Glutamatergic neuron (in vitro differentiated cells): ENCODE data around the gene BCAN. TPM values are rescaled to one million over a fixed set of nuclear protein-coding genes. Genes with fewer than 3 reads are reported as not detected.

Source experiments
- DNase-seq: peaks from one replicate; pipeline ENCODE4 v3.0.0; 2022
- H3K27ac Mint-ChIP-seq: one replicate; pipeline ENCODE4 v1.8.0; 2020; ENCODE audit warnings: mild to moderate bottlenecking, mixed read lengths, inconsistent platforms; ENCODE audit not compliant: unreplicated experiment
- H3K27me3 Mint-ChIP-seq: one replicate; pipeline ENCODE4 v1.8.0; 2020; ENCODE audit warnings: mild to moderate bottlenecking, moderate library complexity, mixed read lengths, inconsistent platforms; ENCODE audit not compliant: unreplicated experiment
- H3K36me3 Mint-ChIP-seq: one replicate; pipeline ENCODE4 v1.8.0; 2020; ENCODE audit warnings: mild to moderate bottlenecking, mixed read lengths, inconsistent platforms; ENCODE audit not compliant: unreplicated experiment
- H3K4me1 Mint-ChIP-seq: one replicate; pipeline ENCODE4 v1.8.0; 2020; ENCODE audit warnings: mild to moderate bottlenecking, low read depth, mixed read lengths, inconsistent platforms; ENCODE audit not compliant: unreplicated experiment
- H3K4me3 Mint-ChIP-seq: one replicate; pipeline ENCODE4 v1.8.0; 2020; ENCODE audit warnings: mild to moderate bottlenecking, mixed read lengths, inconsistent platforms; ENCODE audit not compliant: unreplicated experiment
- H3K9me3 Mint-ChIP-seq: one replicate; pipeline ENCODE4 v1.8.0; 2020; ENCODE audit warnings: mild to moderate bottlenecking, moderate library complexity, mixed read lengths, inconsistent platforms; ENCODE audit not compliant: unreplicated experiment
- CTCF ChIP-seq: fragments of 200-600 bp; sonication (generic); IDR thresholded peaks from one replicate; pipeline ENCODE4 v1.5.0; 2021; ENCODE audit not compliant: partially characterized antibody, unreplicated experiment
- total RNA-seq: library from RNA; stranded (reverse); fragmentation: NEBNext Ultra II Directional; extraction: Animal tissue kit (Norgen Biotek cat#: 25700); gene quantifications from one replicate; pipeline ENCODE4 v1.2.1, GENCODE V29; 2021; ENCODE audit not compliant: unreplicated experiment

Gene BCAN
- total RNA-seq, 1 donor from 2014 or later = 10.3 TPM

- H3K36me3 Mint-ChIP-seq = peaks cover 5% of the 10 kb centered on the region
- no peak overlapping the region for H3K27ac Mint-ChIP-seq
- peak overlapping the region; percentile 3 for H3K4me3 Mint-ChIP-seq
- peaks cover 7% of the 10 kb centered on the region for H3K9me3 Mint-ChIP-seq
- peaks cover 19% of the 10 kb centered on the region for H3K27me3 Mint-ChIP-seq
- no peak for TF ChIP-seq CTCF
- no peak for DNase-seq
- H3K4me1 Mint-ChIP-seq = peaks cover 44% of the 10 kb centered on the region
Measured at GRCh38 chr1:156643778-156644092, 1.8 kb downstream of the BCAN start.

- TF ChIP-seq CTCF = no peak
- Mint-ChIP-seq H3K4me3 (no peak overlapping the region), H3K27me3 (peaks cover 21% of the 10 kb centered on the region), H3K4me1 (peaks cover 40% of the 10 kb centered on the region), H3K36me3 (peaks cover 5% of the 10 kb centered on the region), H3K9me3 (peaks cover 7% of the 10 kb centered on the region), H3K27ac (no peak overlapping the region)
- DNase-seq = no peak
Measured at GRCh38 chr1:156644146-156644545, 2.2 kb downstream of the BCAN start.

DNA sequence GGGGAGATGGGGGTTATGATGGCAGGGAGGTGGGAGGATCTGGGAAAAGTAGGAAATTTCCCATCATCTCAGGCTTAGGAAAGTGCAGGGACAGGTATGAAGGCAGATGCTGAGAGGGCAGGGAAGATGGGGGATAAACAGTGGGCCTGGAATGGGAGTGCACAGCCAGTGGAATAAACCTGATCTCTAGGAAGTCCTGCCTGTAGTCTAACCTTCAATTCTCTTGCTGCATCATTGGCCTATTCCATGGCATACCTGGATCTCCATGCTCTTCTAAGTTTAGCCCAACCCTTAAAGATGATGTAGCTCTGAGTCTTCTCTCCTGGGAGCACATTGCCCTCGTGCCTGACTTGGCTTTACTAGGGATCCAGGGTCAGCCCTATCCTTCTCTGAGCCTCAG is 2.7 kb downstream of the BCAN start:
- no peak overlapping the region for H3K4me3 Mint-ChIP-seq
- peaks cover 23% of the 10 kb centered on the region for H3K27me3 Mint-ChIP-seq
- TF ChIP-seq CTCF = no peak
- DNase-seq = no peak
- peaks cover 5% of the 10 kb centered on the region for H3K36me3 Mint-ChIP-seq
- peaks cover 35% of the 10 kb centered on the region for H3K4me1 Mint-ChIP-seq
- H3K9me3 Mint-ChIP-seq = peaks cover 7% of the 10 kb centered on the region
- no peak overlapping the region for H3K27ac Mint-ChIP-seq

GRCh38 chr1:156645056-156645455 is 3.1 kb downstream of the BCAN start:
- Mint-ChIP-seq H3K27me3 (peaks cover 23% of the 10 kb centered on the region), H3K36me3 (peaks cover 5% of the 10 kb centered on the region), H3K4me3 (no peak overlapping the region), H3K9me3 (peaks cover 7% of the 10 kb centered on the region), H3K27ac (no peak overlapping the region), H3K4me1 (peaks cover 31% of the 10 kb centered on the region)
- DNase-seq = no peak
- TF ChIP-seq CTCF = no peak

- DNase-seq = no peak
- no peak for TF ChIP-seq CTCF
- Mint-ChIP-seq H3K27me3 (peaks cover 23% of the 10 kb centered on the region), H3K36me3 (peaks cover 5% of the 10 kb centered on the region), H3K27ac (peak overlapping the region; percentile 71), H3K9me3 (peaks cover 7% of the 10 kb centered on the region), H3K4me1 (peaks cover 30% of the 10 kb centered on the region), H3K4me3 (peak overlapping the region; percentile 46)
Measured at GRCh38 chr1:156645666-156646065, 3.7 kb downstream of the BCAN start.
